GM23248 (cell line): Measurements from ENCODE around the gene NUDT19.

Experiments used
- EZH2 ChIP-seq: fragments of 200-600 bp; sonication (generic); IDR thresholded peaks from 2 replicates; pipeline ENCODE4 v1.6.1; 2018; ENCODE audit warnings: antibody characterized with exemption, mild to moderate bottlenecking; ENCODE audit not compliant: insufficient read depth, poor library complexity, severe bottlenecking
- EZH2phosphoT487 ChIP-seq: fragments of 200-600 bp; sonication (generic); IDR thresholded peaks from 2 replicates; pipeline ENCODE4 v1.6.1; 2018; ENCODE audit warnings: antibody characterized with exemption, moderate library complexity, mild to moderate bottlenecking, low read depth; ENCODE audit not compliant: insufficient read depth

DNA sequence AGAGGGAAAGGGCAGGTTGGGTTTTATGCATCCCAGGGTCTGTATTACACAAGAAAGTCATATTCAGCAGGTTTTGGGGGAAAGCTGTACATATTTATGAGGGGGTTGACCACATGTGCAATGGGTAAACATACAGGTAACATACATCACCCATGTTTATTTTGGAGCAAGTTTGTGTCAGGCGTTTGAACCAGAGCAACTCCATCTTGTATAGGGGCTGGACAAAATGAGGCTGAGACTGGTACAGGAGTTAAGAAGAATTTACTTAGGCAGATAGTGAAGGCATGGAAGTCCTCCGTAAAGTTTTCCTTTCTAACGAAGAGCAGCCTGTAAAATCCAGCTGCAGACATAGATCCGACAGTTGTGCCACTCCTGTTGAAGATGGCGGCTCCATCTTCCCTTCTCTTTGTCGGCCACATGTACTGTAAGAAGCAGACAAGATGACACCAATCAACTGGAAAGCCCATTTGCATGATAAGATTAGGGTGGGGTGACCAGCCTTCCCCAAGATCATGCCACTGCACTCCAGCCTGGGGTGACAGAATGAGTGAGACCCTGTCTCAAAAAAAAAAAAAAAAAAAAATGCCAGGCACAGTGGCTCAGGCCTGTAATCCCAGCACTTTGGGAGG is 4.7 kb upstream of the NUDT19 start:
- TF ChIP-seq EZH2 (no peak), EZH2phosphoT487 (no peak)
